Uterus (tissue), 2 donors: Measurements from ENCODE around the gene PNMA8A.

Experiments used
- POLR2A ChIP-seq, 2 donors: fragments of 450-650 bp; IDR thresholded peaks; one replicate each; pipeline ENCODE4 v1.6.1; 2016; ENCODE audit warnings: antibody characterized with exemption in 2 of 2, mild to moderate bottlenecking in 1 of 2, moderate library complexity in 1 of 2
- TF ChIP-seq, protein P1 (sequence below), 4 experiments: fragments of 200-600 bp in 2 of 4; fragments of 450-650 bp in 2 of 4; sonication (generic) in 2 of 4; IDR thresholded peaks; one replicate each; pipeline ENCODE4 v1.5.1; 2016 to 2019; ENCODE audit warnings: antibody characterized with exemption in 4 of 4, mild to moderate bottlenecking in 2 of 4, moderate library complexity in 1 of 4

DNA sequence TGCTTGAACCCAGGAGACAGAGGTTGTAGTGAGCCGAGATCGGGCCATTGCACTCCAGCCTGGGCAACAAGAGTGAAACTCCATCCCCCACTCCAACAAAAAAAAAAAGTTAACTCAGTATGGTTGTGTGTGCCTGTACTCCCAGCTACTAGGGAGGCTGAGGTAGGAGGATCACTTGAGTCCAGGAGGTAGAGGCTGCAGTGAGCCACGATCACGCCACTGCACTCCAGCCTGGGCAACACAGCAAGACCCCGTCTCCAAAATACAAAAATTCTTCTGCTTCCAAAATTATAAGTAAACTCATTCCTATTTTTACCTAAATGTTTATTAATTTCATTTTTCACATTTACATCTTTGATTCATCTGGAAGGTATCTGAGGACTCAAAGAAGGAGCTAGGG is 14.4 kb downstream of the PNMA8A start:
- TF ChIP-seq, protein P1, sequence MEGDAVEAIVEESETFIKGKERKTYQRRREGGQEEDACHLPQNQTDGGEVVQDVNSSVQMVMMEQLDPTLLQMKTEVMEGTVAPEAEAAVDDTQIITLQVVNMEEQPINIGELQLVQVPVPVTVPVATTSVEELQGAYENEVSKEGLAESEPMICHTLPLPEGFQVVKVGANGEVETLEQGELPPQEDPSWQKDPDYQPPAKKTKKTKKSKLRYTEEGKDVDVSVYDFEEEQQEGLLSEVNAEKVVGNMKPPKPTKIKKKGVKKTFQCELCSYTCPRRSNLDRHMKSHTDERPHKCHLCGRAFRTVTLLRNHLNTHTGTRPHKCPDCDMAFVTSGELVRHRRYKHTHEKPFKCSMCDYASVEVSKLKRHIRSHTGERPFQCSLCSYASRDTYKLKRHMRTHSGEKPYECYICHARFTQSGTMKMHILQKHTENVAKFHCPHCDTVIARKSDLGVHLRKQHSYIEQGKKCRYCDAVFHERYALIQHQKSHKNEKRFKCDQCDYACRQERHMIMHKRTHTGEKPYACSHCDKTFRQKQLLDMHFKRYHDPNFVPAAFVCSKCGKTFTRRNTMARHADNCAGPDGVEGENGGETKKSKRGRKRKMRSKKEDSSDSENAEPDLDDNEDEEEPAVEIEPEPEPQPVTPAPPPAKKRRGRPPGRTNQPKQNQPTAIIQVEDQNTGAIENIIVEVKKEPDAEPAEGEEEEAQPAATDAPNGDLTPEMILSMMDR (IDR thresholded peaks at IDR 0.05), result no peak
- no peak for TF ChIP-seq POLR2A (IDR thresholded peaks at IDR 0.05)
